Hepatocyte (in vitro differentiated cells): Measurements from ENCODE around the gene MMS19.

Experiments
- EZH2 ChIP-seq: fragments of 200-600 bp; sonication (generic); IDR thresholded peaks from 2 replicates; pipeline ENCODE4 v1.6.1; 2016; ENCODE audit warnings: antibody characterized with exemption, mild to moderate bottlenecking, borderline replicate concordance
- TF ChIP-seq, protein P1 (sequence below): fragments of 200-600 bp; sonication (generic); IDR thresholded peaks from 2 replicates; pipeline ENCODE4 v1.5.1; 2016; ENCODE audit warnings: antibody characterized with exemption, mild to moderate bottlenecking; ENCODE audit not compliant: poor library complexity

DNA sequence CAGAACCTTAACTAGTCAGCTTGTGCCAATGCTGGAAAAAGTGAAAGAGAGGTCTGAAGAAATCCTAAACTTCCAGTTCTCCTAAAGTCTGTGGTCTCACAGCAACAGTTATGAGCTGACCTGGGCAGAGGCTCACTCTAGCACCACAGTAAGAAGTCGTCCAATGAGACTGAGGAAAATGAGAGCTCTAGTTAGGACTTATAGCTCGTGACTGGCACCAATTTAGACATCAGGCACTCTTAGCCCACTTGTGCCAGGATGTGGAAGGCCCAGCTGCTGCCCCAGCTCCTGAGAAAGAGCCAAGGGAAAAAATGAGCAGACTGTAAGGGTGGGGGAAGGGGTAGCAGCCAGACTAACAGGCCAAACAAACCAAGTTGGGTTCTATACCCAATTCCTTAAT is 7.6 kb downstream of the MMS19 start:
- TF ChIP-seq EZH2: no peak
- TF ChIP-seq, protein P1, sequence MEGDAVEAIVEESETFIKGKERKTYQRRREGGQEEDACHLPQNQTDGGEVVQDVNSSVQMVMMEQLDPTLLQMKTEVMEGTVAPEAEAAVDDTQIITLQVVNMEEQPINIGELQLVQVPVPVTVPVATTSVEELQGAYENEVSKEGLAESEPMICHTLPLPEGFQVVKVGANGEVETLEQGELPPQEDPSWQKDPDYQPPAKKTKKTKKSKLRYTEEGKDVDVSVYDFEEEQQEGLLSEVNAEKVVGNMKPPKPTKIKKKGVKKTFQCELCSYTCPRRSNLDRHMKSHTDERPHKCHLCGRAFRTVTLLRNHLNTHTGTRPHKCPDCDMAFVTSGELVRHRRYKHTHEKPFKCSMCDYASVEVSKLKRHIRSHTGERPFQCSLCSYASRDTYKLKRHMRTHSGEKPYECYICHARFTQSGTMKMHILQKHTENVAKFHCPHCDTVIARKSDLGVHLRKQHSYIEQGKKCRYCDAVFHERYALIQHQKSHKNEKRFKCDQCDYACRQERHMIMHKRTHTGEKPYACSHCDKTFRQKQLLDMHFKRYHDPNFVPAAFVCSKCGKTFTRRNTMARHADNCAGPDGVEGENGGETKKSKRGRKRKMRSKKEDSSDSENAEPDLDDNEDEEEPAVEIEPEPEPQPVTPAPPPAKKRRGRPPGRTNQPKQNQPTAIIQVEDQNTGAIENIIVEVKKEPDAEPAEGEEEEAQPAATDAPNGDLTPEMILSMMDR: no peak
